ENCODE data around the gene IDH3B.

The IDH3B gene

DNA sequence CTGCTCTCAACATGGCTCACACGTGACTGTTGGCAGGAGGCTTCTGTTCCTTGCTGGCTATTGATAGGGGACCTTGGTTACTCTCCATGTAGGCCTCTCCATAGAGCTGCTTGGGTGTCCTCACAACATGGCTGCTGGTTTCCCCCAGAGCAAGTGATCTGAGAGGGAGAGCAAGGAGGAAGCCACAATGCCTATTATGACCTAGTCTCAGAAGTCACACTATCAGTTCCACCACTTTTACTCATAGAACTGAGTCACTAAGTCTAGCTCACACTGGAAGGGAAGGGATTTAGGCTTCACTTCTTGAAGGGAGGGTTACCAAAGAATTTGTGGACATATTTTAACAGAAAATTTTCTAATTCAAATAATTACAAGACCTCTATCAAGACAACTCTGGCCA is 20.3 kb downstream of the IDH3B start:
- Mint-ChIP-seq H3K4me3 (no peak overlapping the region), H3K4me1 (no peaks in the 10 kb centered on the region), H3K36me3 (ENCODE audit: low read depth) (no peaks in the 10 kb centered on the region), H3K9me3 (no peaks in the 10 kb centered on the region), H3K27me3 (ENCODE audit: low read depth, poor library complexity) (peaks cover 23% of the 10 kb centered on the region), H3K27ac (no peak overlapping the region)
- TF ChIP-seq, protein P1, sequence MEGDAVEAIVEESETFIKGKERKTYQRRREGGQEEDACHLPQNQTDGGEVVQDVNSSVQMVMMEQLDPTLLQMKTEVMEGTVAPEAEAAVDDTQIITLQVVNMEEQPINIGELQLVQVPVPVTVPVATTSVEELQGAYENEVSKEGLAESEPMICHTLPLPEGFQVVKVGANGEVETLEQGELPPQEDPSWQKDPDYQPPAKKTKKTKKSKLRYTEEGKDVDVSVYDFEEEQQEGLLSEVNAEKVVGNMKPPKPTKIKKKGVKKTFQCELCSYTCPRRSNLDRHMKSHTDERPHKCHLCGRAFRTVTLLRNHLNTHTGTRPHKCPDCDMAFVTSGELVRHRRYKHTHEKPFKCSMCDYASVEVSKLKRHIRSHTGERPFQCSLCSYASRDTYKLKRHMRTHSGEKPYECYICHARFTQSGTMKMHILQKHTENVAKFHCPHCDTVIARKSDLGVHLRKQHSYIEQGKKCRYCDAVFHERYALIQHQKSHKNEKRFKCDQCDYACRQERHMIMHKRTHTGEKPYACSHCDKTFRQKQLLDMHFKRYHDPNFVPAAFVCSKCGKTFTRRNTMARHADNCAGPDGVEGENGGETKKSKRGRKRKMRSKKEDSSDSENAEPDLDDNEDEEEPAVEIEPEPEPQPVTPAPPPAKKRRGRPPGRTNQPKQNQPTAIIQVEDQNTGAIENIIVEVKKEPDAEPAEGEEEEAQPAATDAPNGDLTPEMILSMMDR (IDR thresholded peaks at IDR 0.05): no peak
- no peak for DNase-seq

DNA sequence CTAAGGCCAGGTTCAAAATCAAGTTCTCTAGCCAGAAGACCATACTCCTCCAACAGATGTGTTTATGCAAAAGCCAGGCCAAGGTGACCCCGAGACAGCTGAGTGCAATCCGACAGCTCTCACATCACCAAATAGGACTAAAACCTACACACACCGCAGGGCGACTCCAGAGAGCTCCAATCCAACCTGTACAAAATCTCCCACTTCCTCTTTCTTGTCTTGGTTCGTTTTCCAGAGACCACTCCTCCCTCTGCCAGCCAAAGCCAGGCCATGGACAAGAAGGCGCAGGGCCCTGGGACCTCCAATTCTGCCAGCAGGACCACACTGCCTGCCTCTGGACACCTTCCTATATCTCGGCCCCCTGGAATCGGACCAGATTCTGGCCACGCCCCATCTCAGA is 23.1 kb downstream of the IDH3B start:
- no peak overlapping the region for H3K27ac Mint-ChIP-seq
- no peaks in the 10 kb centered on the region for H3K36me3 Mint-ChIP-seq (ENCODE audit: low read depth)
- DNase-seq: no peak
- no peaks in the 10 kb centered on the region for H3K4me1 Mint-ChIP-seq
- no peak overlapping the region for H3K4me3 Mint-ChIP-seq
- peaks cover 23% of the 10 kb centered on the region for H3K27me3 Mint-ChIP-seq (ENCODE audit: low read depth, poor library complexity)
- TF ChIP-seq, protein P1 (IDR thresholded peaks at IDR 0.05): no peak
- H3K9me3 Mint-ChIP-seq: no peaks in the 10 kb centered on the region

DNA sequence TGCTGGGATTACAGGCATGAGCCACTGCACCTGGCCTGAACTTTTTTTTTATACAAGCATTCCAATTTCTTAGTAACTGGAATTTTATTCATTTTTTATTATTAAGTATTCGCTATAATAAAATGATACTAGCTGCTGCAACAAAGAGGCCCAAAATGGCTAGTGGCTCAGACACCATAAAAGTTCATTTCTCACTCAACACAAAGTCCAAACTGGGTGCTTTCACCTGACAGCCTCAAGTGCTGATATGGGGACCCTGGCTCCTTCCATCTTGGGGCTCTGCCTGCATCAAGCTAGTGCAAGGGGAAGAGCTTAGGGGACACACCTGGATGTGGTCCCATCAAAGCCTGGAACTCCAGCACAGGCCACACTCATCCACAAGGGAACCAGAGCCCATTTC is 23.8 kb downstream of the IDH3B start:
- Mint-ChIP-seq H3K27ac (no peak overlapping the region), H3K4me3 (no peak overlapping the region), H3K27me3 (ENCODE audit: low read depth, poor library complexity) (peaks cover 28% of the 10 kb centered on the region), H3K36me3 (ENCODE audit: low read depth) (no peaks in the 10 kb centered on the region), H3K4me1 (no peaks in the 10 kb centered on the region), H3K9me3 (no peaks in the 10 kb centered on the region)
- no peak for DNase-seq
- TF ChIP-seq, protein P1 (IDR thresholded peaks at IDR 0.05): no peak

DNA sequence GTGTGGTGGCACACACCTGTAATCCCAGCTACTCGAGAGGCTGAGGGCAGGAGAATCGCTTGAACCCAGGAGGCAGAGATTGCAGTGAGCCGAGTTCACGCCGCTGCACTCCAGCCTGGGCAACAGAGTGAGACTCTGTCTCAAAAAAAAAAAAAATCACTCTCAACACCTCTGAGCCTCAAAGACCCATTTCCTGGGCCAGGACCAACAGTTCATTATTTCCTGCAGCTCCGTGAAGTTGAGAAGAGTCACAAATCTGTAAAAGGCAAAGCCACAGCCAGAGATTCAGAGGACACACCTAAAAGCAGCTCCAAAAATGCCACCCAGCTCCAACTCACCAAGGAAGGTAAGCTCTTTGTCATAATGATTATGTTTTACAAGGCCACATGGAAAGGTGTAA is 26.8 kb downstream of the IDH3B start:
- Mint-ChIP-seq H3K9me3 (no peaks in the 10 kb centered on the region), H3K36me3 (ENCODE audit: low read depth) (no peaks in the 10 kb centered on the region), H3K27ac (no peak overlapping the region), H3K4me3 (no peak overlapping the region), H3K27me3 (ENCODE audit: low read depth, poor library complexity) (peaks cover 51% of the 10 kb centered on the region), H3K4me1 (no peaks in the 10 kb centered on the region)
- DNase-seq: no peak
- TF ChIP-seq, protein P1 (IDR thresholded peaks at IDR 0.05): no peak

DNA sequence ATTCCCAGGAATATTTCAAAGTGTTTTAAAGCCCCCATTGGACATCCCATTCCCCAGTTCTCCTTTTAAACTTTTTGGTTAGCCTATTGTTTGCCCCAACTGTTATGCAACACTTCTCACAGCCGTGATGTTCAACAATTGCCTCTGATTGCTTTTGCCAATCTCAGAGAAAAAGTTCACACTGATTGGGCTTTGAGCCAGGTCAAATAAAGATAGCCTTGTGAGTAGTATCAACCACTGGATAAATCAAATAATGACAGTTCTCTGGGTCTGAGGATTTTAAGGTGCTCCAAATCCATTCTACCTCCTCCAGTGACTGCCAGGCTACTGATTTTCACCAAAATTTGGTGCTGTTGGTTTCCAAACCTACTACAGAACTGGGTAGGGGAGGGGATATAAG is 30.6 kb downstream of the IDH3B start:
- Mint-ChIP-seq H3K36me3 (ENCODE audit: low read depth) (no peaks in the 10 kb centered on the region), H3K9me3 (peaks cover 14% of the 10 kb centered on the region), H3K27me3 (ENCODE audit: low read depth, poor library complexity) (peaks cover 69% of the 10 kb centered on the region), H3K4me3 (no peak overlapping the region), H3K4me1 (no peaks in the 10 kb centered on the region), H3K27ac (no peak overlapping the region)
- no peak for DNase-seq
- TF ChIP-seq, protein P1 (IDR thresholded peaks at IDR 0.05): no peak

DNA sequence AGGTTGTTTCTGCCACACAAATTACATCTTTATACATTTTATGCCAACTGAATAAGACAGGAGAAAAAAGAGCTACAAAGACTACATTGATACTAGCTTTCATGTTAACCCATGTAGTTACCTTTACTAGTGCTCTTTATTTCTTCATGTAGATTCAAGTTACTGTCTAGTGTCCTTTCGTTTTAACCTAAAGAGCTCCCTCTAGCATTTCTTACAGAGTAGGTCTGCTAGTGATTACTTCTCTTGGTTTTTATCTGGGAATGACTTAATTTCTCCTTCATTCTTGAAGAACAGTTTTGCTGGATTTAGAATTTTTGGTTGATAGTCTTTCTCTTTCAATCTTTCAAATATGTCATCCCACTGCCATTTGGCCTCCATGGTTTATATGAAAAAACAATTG is 32.8 kb downstream of the IDH3B start:
- Mint-ChIP-seq H3K27me3 (ENCODE audit: low read depth, poor library complexity) (peaks cover 68% of the 10 kb centered on the region), H3K27ac (no peak overlapping the region), H3K9me3 (peaks cover 22% of the 10 kb centered on the region), H3K4me3 (no peak overlapping the region), H3K4me1 (no peaks in the 10 kb centered on the region), H3K36me3 (ENCODE audit: low read depth) (no peaks in the 10 kb centered on the region)
- TF ChIP-seq, protein P1 (IDR thresholded peaks at IDR 0.05): no peak
- no peak for DNase-seq
